Adrenal gland (tissue), 5 donors: ENCODE data around the gene APLF.

Experiments
- POLR2A ChIP-seq, 2 donors: fragments of 450-650 bp; IDR thresholded peaks; one replicate each; pipeline ENCODE4 v1.6.1; 2017; ENCODE audit warnings: antibody characterized with exemption in 2 of 2, mild to moderate bottlenecking in 2 of 2, moderate library complexity in 1 of 2
- TF ChIP-seq, protein P1 (sequence below), 6 experiments: fragments of 450-650 bp in 4 of 6; fragments of 200-600 bp in 2 of 6; sonication (generic) in 1 of 6; IDR thresholded peaks; 1 replicate in 5 of 6; 2 replicates in 1 of 6; pipeline versions ENCODE4 v1.5.1 to v1.8.0; 2016 to 2021; ENCODE audit warnings: antibody characterized with exemption in 6 of 6, mild to moderate bottlenecking in 2 of 6, moderate library complexity in 1 of 6
- donor health status: DM: no; HTN: no; CAD: no.

- TF ChIP-seq POLR2A (IDR thresholded peaks at IDR 0.05), result no peak
- TF ChIP-seq, protein P1, sequence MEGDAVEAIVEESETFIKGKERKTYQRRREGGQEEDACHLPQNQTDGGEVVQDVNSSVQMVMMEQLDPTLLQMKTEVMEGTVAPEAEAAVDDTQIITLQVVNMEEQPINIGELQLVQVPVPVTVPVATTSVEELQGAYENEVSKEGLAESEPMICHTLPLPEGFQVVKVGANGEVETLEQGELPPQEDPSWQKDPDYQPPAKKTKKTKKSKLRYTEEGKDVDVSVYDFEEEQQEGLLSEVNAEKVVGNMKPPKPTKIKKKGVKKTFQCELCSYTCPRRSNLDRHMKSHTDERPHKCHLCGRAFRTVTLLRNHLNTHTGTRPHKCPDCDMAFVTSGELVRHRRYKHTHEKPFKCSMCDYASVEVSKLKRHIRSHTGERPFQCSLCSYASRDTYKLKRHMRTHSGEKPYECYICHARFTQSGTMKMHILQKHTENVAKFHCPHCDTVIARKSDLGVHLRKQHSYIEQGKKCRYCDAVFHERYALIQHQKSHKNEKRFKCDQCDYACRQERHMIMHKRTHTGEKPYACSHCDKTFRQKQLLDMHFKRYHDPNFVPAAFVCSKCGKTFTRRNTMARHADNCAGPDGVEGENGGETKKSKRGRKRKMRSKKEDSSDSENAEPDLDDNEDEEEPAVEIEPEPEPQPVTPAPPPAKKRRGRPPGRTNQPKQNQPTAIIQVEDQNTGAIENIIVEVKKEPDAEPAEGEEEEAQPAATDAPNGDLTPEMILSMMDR (IDR thresholded peaks at IDR 0.05), result no peak
Measured at GRCh38 chr2:68574202-68574791, 106.9 kb downstream of the APLF start.
